Measurements from ENCODE around the gene MAP3K6. TPM values are rescaled to one million over a fixed set of nuclear protein-coding genes. Genes with fewer than 3 reads are reported as not detected.

MAP3K6 gene
- total and polyA plus RNA-seq, 2 of the 4 experiments (the other 2 are of a cell fraction): 4.8 to 15.9 TPM

DNA sequence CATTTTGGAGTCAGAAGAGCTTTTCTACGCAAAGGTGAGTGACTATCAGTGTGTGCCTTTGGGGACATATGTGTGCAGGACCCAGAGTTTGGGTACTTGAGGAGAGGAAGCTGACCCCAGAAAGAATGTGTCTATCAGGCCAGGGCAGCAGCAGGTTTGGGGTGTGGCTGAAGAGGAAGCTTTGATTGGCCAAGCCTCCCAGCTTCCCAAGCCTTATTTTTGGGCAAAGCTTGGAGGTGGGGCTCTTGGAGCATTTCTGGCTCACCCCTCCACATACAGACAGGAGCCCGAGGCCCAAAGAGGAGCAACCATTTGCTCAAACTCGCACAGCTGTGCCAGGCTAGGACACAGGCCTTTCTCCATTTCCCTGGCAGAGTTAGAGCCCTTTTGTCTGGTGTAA, 30.3 kb upstream of the MAP3K6 start:
- Histone ChIP-seq H2AK5ac (ENCODE audit: low read depth, low read length) (0 out of 2 replicates have a peak overlapping the region, but pooled peaks have one; percentile 21), H3K9me3 (ENCODE audit: control insufficient read depth, insufficient read depth, low read length) (no peaks in the 10 kb centered on the region), H3K9ac (ENCODE audit: low read depth, low read length) (no peak overlapping the region), H3K36me3 (ENCODE audit: control insufficient read depth, insufficient read depth, low read length) (no peaks in the 10 kb centered on the region; the same call in 1 of the 2 replicates), H4K20me1 (ENCODE audit: insufficient read depth, low read length) (0 out of 2 replicates have a peak, but pooled peaks cover 5% of the 10 kb centered on the region), H3K4me1 (ENCODE audit: control insufficient read depth, insufficient read depth, low read length) (peaks cover 9% of the 10 kb centered on the region), H2AK9ac (replicated peaks; ENCODE audit: low read depth, low read length, poor library complexity) (no peak overlapping the region), H3K27me3 (ENCODE audit: control insufficient read depth, insufficient read depth, low read length) (no peaks in the 10 kb centered on the region), H4K5ac (ENCODE audit: low read depth, low read length) (no peak overlapping the region), H2BK15ac (ENCODE audit: low read depth, low read length) (no peak overlapping the region), H2BK20ac (ENCODE audit: low read depth, low read length) (no peak overlapping the region), H3K27ac (ENCODE audit: insufficient read depth, low read length) (no peak overlapping the region), H3K23ac (ENCODE audit: low read depth, low read length) (no peak overlapping the region), H3K4me2 (ENCODE audit: low read depth, low read length) (no peak overlapping the region), H3K79me1 (ENCODE audit: low read depth in 1 of 2, low read length in 2 of 2) (peaks cover 0 to 32% of the 10 kb centered on the region in 2 experiments; a peak in 3 of 4 replicates), H2AFZ (replicated peaks; ENCODE audit: low read length, poor library complexity) (no peak overlapping the region), H3K4ac (ENCODE audit: low read depth, low read length) (no peak overlapping the region), H2BK120ac (ENCODE audit: low read depth, low read length) (no peak overlapping the region), H4K8ac (ENCODE audit: low read depth in 2 of 2, low read length in 2 of 2) (no peak overlapping the region), H3K18ac (ENCODE audit: low read depth, low read length) (no peak overlapping the region), H2BK5ac (ENCODE audit: low read depth, low read length, poor library complexity, severe bottlenecking) (no peak overlapping the region), H3K56ac (ENCODE audit: extremely low read depth, insufficient read depth, low read length) (no peak overlapping the region), H3K14ac (replicated peaks; ENCODE audit: low read depth, low read length) (no peak overlapping the region), H4K91ac (ENCODE audit: insufficient read depth, low read depth, low read length) (no peak overlapping the region), H3K9me1 (ENCODE audit: insufficient read depth, low read length) (peaks cover 25% of the 10 kb centered on the region), H3K4me3 (ENCODE audit: insufficient read depth, low read depth, low read length) (no peak overlapping the region)
- ATAC-seq (ENCODE audit: low read depth): no peak
- dilution Hi-C loops (cut with HindIII; ENCODE audit: low sequenced_read_pairs, unreplicated experiment) (no loop called here), intact Hi-C loops (cut with micrococcal nuclease) (loop anchor here (10.0 kb wide), 1 partner anchor 202 kb away; no protein-coding TSS in a partner anchor), in situ Hi-C loops (cut with MboI; ENCODE audit: low sequenced_read_pairs) (loop anchor here (5.0 to 10.0 kb wide), 2 partner anchors 210 to 292 kb away; no protein-coding TSS in a partner anchor)
- no TSS peak for BruUV-seq (replicated peaks)
- CTCF ChIA-PET: interaction anchor here (4.7 kb wide), 1 partner anchor 98 kb away, joined by 79 read pairs; no protein-coding TSS in a partner anchor
- no peak for DNase-seq
- POLR2A ChIA-PET (ENCODE audit: unreplicated experiment): interaction anchor here (0.5 to 0.7 kb wide), 2 partner anchors 31 to 37 kb away, joined by 4 to 11 read pairs; no protein-coding TSS in a partner anchor
- WGBS, 2 experiments (ENCODE audit: extremely low coverage in 2 of 2, insufficient read length in 1 of 2): 100% methylated on average over 1 of the region's 3 CpGs; no CpG with 5 or more reads in 1 of the 2 experiments
- TF ChIP-seq SMC3 (IDR thresholded peaks at IDR 0.05; ENCODE audit: low read depth, low read length): no peak
- TF ChIP-seq RAD21 (IDR thresholded peaks at IDR 0.05; ENCODE audit: low read length): no peak
- no peak for TF ChIP-seq FOS (IDR thresholded peaks at IDR 0.05; ENCODE audit: low read depth, low read length)
- TF ChIP-seq, protein P1, sequence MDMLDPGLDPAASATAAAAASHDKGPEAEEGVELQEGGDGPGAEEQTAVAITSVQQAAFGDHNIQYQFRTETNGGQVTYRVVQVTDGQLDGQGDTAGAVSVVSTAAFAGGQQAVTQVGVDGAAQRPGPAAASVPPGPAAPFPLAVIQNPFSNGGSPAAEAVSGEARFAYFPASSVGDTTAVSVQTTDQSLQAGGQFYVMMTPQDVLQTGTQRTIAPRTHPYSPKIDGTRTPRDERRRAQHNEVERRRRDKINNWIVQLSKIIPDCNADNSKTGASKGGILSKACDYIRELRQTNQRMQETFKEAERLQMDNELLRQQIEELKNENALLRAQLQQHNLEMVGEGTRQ (IDR thresholded peaks at IDR 0.05; ENCODE audit: low read depth, low read length): no peak
- TF ChIP-seq MAFK (IDR thresholded peaks at IDR 0.05; ENCODE audit: low read depth, low read length): no peak
- TF ChIP-seq, protein P2, sequence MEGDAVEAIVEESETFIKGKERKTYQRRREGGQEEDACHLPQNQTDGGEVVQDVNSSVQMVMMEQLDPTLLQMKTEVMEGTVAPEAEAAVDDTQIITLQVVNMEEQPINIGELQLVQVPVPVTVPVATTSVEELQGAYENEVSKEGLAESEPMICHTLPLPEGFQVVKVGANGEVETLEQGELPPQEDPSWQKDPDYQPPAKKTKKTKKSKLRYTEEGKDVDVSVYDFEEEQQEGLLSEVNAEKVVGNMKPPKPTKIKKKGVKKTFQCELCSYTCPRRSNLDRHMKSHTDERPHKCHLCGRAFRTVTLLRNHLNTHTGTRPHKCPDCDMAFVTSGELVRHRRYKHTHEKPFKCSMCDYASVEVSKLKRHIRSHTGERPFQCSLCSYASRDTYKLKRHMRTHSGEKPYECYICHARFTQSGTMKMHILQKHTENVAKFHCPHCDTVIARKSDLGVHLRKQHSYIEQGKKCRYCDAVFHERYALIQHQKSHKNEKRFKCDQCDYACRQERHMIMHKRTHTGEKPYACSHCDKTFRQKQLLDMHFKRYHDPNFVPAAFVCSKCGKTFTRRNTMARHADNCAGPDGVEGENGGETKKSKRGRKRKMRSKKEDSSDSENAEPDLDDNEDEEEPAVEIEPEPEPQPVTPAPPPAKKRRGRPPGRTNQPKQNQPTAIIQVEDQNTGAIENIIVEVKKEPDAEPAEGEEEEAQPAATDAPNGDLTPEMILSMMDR (conservative IDR thresholded peaks at IDR 0.05; ENCODE audit: low read depth, low read length): no peak
- TF ChIP-seq NFE2L2 (IDR thresholded peaks at IDR 0.05; ENCODE audit: low read depth, low read length): no peak
- TF ChIP-seq BHLHE40 (IDR thresholded peaks at IDR 0.05; ENCODE audit: low read depth, low read length): no peak
- TF ChIP-seq CHD1 (IDR thresholded peaks at IDR 0.05; ENCODE audit: low read depth, low read length): no peak
- TF ChIP-seq CEBPB (IDR thresholded peaks at IDR 0.05; ENCODE audit: low read depth, low read length): no peak
- TF ChIP-seq MAZ (IDR thresholded peaks at IDR 0.05; ENCODE audit: borderline replicate concordance, low read depth, low read length): no peak
- no peak for TF ChIP-seq RFX5 (IDR thresholded peaks at IDR 0.05; ENCODE audit: low read depth, low read length)
